H1 (cell line): ENCODE data around the gene NUP42. TPM values are rescaled to one million over a fixed set of nuclear protein-coding genes. Genes with fewer than 3 reads are reported as not detected.
"Not testable (repeated sequence)": the region's sequence is repeated elsewhere in the genome, so short reads cannot be mapped to it uniquely, and the experiment has no call there.

Experiments used
- CTCF ChIA-PET: fragments of 300-600 bp; sonication (Branson Sonifier 250); formaldehyde crosslinking; loops from one replicate; lab custom pipeline; 2021; ENCODE audit not compliant: partially characterized antibody; lab: Charles Lee
- POLR2A ChIA-PET: fragments of 300-600 bp; sonication (Branson Sonifier 250); formaldehyde crosslinking; loops from one replicate; lab custom pipeline; 2021; ENCODE audit warnings: inconsistent platforms; ENCODE audit not compliant: partially characterized antibody; lab: Charles Lee
- DNase-seq, 2 experiments: peaks; one replicate each; pipeline versions ENCODE4 v3.0.0 to v3.0.0-alpha.2; 2010 to 2022; ENCODE audit warnings: low spot score in 2 of 2, low read depth in 1 of 2, mixed read lengths in 1 of 2
- FAIRE-seq: peaks from 2 replicates; lab custom pipeline; 2011; peaks lifted over from hg19 to GRCh38; lab: Jason Lieb, UNC
- H2AFZ ChIP-seq: 2 replicates; pipeline ENCODE4 v1.8.1; 2012; ENCODE audit warnings: low read length, inconsistent platforms
- H2AK5ac ChIP-seq: 2 replicates; pipeline ENCODE4 v1.6.1; 2013; ENCODE audit warnings: low read depth, low read length
- H2BK120ac ChIP-seq: replicated peaks from 2 replicates; pipeline ENCODE3; 2013; ENCODE audit warnings: low read depth, low read length, inconsistent platforms
- H2BK12ac ChIP-seq: 2 replicates; pipeline ENCODE4 v1.6.1; 2013; ENCODE audit warnings: low read depth, low read length
- H2BK15ac ChIP-seq: 2 replicates; pipeline ENCODE4 v1.6.1; 2013; ENCODE audit warnings: low read length
- H2BK20ac ChIP-seq: 2 replicates; pipeline ENCODE4 v1.6.1; 2013; ENCODE audit warnings: low read length
- H2BK5ac ChIP-seq: 2 replicates; pipeline ENCODE4 v1.6.1; 2013; ENCODE audit warnings: low read depth, low read length
- H3K14ac ChIP-seq: 2 replicates; pipeline ENCODE4 v1.6.1; 2013; ENCODE audit warnings: inconsistent platforms; ENCODE audit not compliant: insufficient read length
- H3K18ac ChIP-seq: 2 replicates; pipeline ENCODE4 v1.6.1; 2013; ENCODE audit warnings: low read length; ENCODE audit errors: extremely low read depth
- H3K23ac ChIP-seq: 2 replicates; pipeline ENCODE4 v1.6.1; 2013; ENCODE audit warnings: inconsistent platforms; ENCODE audit not compliant: insufficient read length
- H3K23me2 ChIP-seq: 2 replicates; pipeline ENCODE4 v1.6.1; 2013; ENCODE audit warnings: low read depth, low read length
- H3K27ac ChIP-seq: 2 replicates; pipeline ENCODE4 v1.6.1; 2011; ENCODE audit warnings: low read depth, low read length, inconsistent platforms
- H3K27me3 ChIP-seq, 4 experiments: replicated peaks in 1 of 4; 1 replicate in 1 of 4; 2 replicates in 3 of 4; pipeline versions ENCODE4 v1.6.1 to v1.8.1; 2011 to 2013; ENCODE audit warnings: low read length in 3 of 4, mild to moderate bottlenecking in 3 of 4, inconsistent platforms in 2 of 4, mixed read lengths in 2 of 4, moderate library complexity in 1 of 4; ENCODE audit not compliant: control insufficient read depth in 3 of 4, insufficient read depth in 3 of 4; ENCODE audit errors: extremely low read depth in 1 of 4
- H3K36me3 ChIP-seq, 4 experiments: 2 replicates each; pipeline versions ENCODE4 v1.6.1 to v1.8.1; 2011 to 2013; ENCODE audit warnings: mild to moderate bottlenecking in 4 of 4, low read length in 3 of 4, moderate library complexity in 2 of 4, control low read depth in 1 of 4, inconsistent platforms in 1 of 4; ENCODE audit not compliant: insufficient read depth in 4 of 4, control insufficient read depth in 2 of 4
- H3K4ac ChIP-seq: replicated peaks from 2 replicates; pipeline ENCODE3; 2013; ENCODE audit warnings: low read length, low read depth, mixed read lengths, inconsistent platforms; ENCODE audit not compliant: insufficient read length
- H3K4me1 ChIP-seq, 4 experiments: replicated peaks in 1 of 4; 1 replicate in 1 of 4; 2 replicates in 3 of 4; pipeline versions ENCODE4 v1.6.1 to v1.8.1; 2011 to 2013; ENCODE audit warnings: low read length in 3 of 4, inconsistent platforms in 2 of 4, mixed read lengths in 1 of 4; ENCODE audit not compliant: insufficient read depth in 4 of 4, control insufficient read depth in 3 of 4
- H3K4me2 ChIP-seq, 2 experiments: 2 replicates each; pipeline versions ENCODE4 v1.6.1 to v1.8.1; 2011 to 2013; ENCODE audit warnings: low read depth in 2 of 2, low read length in 2 of 2, control low read depth in 1 of 2, inconsistent platforms in 1 of 2, mild to moderate bottlenecking in 1 of 2; ENCODE audit not compliant: insufficient read depth in 1 of 2
- H3K4me3 ChIP-seq, 4 experiments: fragments of 200-600, 300-600 bp in 1 of 4; sonication (generic), shearing (Covaris generic), sonication (Bioruptor Twin) in 1 of 4; 2 replicates each; pipeline versions ENCODE4 v1.5.1 to v1.8.1; 2011 to 2016; ENCODE audit warnings: low read length in 4 of 4, low read depth in 3 of 4, control low read depth in 2 of 4, inconsistent platforms in 2 of 4, mild to moderate bottlenecking in 2 of 4, mixed read lengths in 1 of 4, moderate library complexity in 1 of 4; ENCODE audit not compliant: insufficient read depth in 2 of 4; ENCODE audit errors: extremely low read depth in 1 of 4
- H3K56ac ChIP-seq: replicated peaks from 2 replicates; pipeline ENCODE3; 2013; ENCODE audit warnings: low read depth, mild to moderate bottlenecking, mixed read lengths, low read length, inconsistent platforms; ENCODE audit not compliant: insufficient read length
- H3K79me1 ChIP-seq: 2 replicates; pipeline ENCODE4 v1.6.1; 2013; ENCODE audit warnings: low read depth, low read length, control low read depth
- H3K79me2 ChIP-seq, 2 experiments: 2 replicates each; pipeline versions ENCODE4 v1.6.1 to v1.8.1; 2012 to 2013; ENCODE audit warnings: low read length in 2 of 2, mild to moderate bottlenecking in 2 of 2, inconsistent platforms in 1 of 2; ENCODE audit not compliant: insufficient read depth in 2 of 2, control insufficient read depth in 1 of 2
- H3K9ac ChIP-seq, 4 experiments: replicated peaks in 1 of 4; 1 replicate in 1 of 4; 2 replicates in 3 of 4; pipeline versions ENCODE4 v1.6.1 to v1.8.1; 2011 to 2013; ENCODE audit warnings: low read depth in 3 of 4, low read length in 3 of 4, control low read depth in 2 of 4, mild to moderate bottlenecking in 2 of 4, moderate library complexity in 2 of 4, inconsistent platforms in 1 of 4; ENCODE audit errors: extremely low read depth in 1 of 4
- H3K9me3 ChIP-seq, 2 experiments: 2 replicates each; pipeline versions ENCODE4 v1.6.1 to v1.8.1; 2012 to 2013; ENCODE audit warnings: mild to moderate bottlenecking in 2 of 2, moderate library complexity in 2 of 2, control low read depth in 1 of 2, inconsistent platforms in 1 of 2, low read depth in 1 of 2, low read length in 1 of 2, mixed read lengths in 1 of 2; ENCODE audit not compliant: insufficient read depth in 2 of 2
- H4K20me1 ChIP-seq, 2 experiments: replicated peaks in 1 of 2; 2 replicates each; pipeline versions ENCODE3 to v1.8.1; 2011 to 2013; ENCODE audit warnings: inconsistent platforms in 2 of 2, low read length in 2 of 2, mild to moderate bottlenecking in 1 of 2; ENCODE audit not compliant: insufficient read depth in 2 of 2, control insufficient read depth in 1 of 2
- H4K5ac ChIP-seq: 2 replicates; pipeline ENCODE4 v1.6.1; 2013; ENCODE audit warnings: low read length, low read depth, mixed read lengths, inconsistent platforms; ENCODE audit not compliant: insufficient read length
- H4K8ac ChIP-seq: 2 replicates; pipeline ENCODE4 v1.8.0; 2013; ENCODE audit warnings: mild to moderate bottlenecking, moderate library complexity, low read length, inconsistent platforms; ENCODE audit not compliant: insufficient read depth; ENCODE audit errors: extremely low read depth
- H4K91ac ChIP-seq: replicated peaks from 2 replicates; pipeline ENCODE3; 2013; ENCODE audit warnings: low read length, mixed read lengths, inconsistent platforms; ENCODE audit not compliant: insufficient read length
- WGBS, 2 experiments: shearing (Covaris generic) in 1 of 2; methylation state at CpG; one replicate each; pipeline versions ENCODE4 v1.1.6 to v1.1.7; 2013 to 2015; ENCODE audit warnings: low lambda C conversion rate in 2 of 2, mixed read lengths in 2 of 2, inconsistent platforms in 1 of 2, low coverage in 1 of 2, missing lambda C conversion rate in 1 of 2; ENCODE audit not compliant: insufficient replicate concordance in 2 of 2, insufficient coverage in 1 of 2, insufficient read length in 1 of 2; ENCODE audit errors: extremely low coverage in 1 of 2, missing lambda C conversion rate in 1 of 2; 5-methylcytosine and 5-hydroxymethylcytosine counted together
- polyA plus RNA-seq, 7 experiments: library from polyadenylated mRNA; depleted of rRNA in 3 of 7; stranded (reverse) in 5 of 7; unstranded in 2 of 7; fragments of >200 nt in 5 of 7; fragments of 200-250 nt in 2 of 7; gene quantifications; 1 replicate in 5 of 7; 2 replicates in 1 of 7; 4 replicates in 1 of 7; pipeline versions ENCODE4 v1.2.1 to v1.2.3, GENCODE V29; 2011 to 2013; ENCODE audit warnings: missing spikeins in 2 of 7, mixed read lengths in 2 of 7
- total RNA-seq: library from RNA; stranded (reverse); fragmentation: NEBNext Ultra II Directional; extraction: Animal tissue kit (Norgen Biotek cat#: 25700); gene quantifications from 2 replicates; pipeline ENCODE4 v1.2.1, GENCODE V29; 2021

NUP42 gene
- total and polyA plus RNA-seq, 2 of the 8 experiments (the other 6 are each of a cell fraction or from before 2014, with no cell fraction given) = 31.8 to 41.2 TPM

GRCh38 chr7:23224364-23224763, 42.5 kb downstream of the NUP42 start:
- H4K5ac ChIP-seq, H3K27me3 ChIP-seq, H3K23ac ChIP-seq, H3K79me2 ChIP-seq, DNase-seq, H3K79me1 ChIP-seq, H2AK5ac ChIP-seq, H2BK15ac ChIP-seq, H3K23me2 ChIP-seq, H3K4me1 ChIP-seq, POLR2A ChIA-PET, FAIRE-seq, H3K56ac ChIP-seq, H3K9ac ChIP-seq, H2BK120ac ChIP-seq, H3K9me3 ChIP-seq, H2BK20ac ChIP-seq, H4K91ac ChIP-seq, H2BK5ac ChIP-seq, H3K4me2 ChIP-seq, H4K8ac ChIP-seq, H2BK12ac ChIP-seq, H4K20me1 ChIP-seq, H3K4ac ChIP-seq, H3K14ac ChIP-seq, H3K27ac ChIP-seq, H3K18ac ChIP-seq, H2AFZ ChIP-seq, H3K4me3 ChIP-seq, H3K36me3 ChIP-seq: not testable (repeated sequence)
- CTCF ChIA-PET = interaction anchor here (0.9 to 1.8 kb wide), 3 partner anchors 10 to 66 kb away, joined by 3 to 6 read pairs (median 3); no protein-coding TSS in a partner anchor
- WGBS, 2 experiments = 90% methylated on average over 4 of the region's 4 CpGs; no CpG with 5 or more reads in 1 of the 2 experiments
